Measurements from ENCODE around the gene TRMT2A. TPM values are rescaled to one million over a fixed set of nuclear protein-coding genes. Genes with fewer than 3 reads are reported as not detected.

The TRMT2A gene
- total RNA-seq, 1 donor from 2014 or later, result 37.9 TPM

DNA sequence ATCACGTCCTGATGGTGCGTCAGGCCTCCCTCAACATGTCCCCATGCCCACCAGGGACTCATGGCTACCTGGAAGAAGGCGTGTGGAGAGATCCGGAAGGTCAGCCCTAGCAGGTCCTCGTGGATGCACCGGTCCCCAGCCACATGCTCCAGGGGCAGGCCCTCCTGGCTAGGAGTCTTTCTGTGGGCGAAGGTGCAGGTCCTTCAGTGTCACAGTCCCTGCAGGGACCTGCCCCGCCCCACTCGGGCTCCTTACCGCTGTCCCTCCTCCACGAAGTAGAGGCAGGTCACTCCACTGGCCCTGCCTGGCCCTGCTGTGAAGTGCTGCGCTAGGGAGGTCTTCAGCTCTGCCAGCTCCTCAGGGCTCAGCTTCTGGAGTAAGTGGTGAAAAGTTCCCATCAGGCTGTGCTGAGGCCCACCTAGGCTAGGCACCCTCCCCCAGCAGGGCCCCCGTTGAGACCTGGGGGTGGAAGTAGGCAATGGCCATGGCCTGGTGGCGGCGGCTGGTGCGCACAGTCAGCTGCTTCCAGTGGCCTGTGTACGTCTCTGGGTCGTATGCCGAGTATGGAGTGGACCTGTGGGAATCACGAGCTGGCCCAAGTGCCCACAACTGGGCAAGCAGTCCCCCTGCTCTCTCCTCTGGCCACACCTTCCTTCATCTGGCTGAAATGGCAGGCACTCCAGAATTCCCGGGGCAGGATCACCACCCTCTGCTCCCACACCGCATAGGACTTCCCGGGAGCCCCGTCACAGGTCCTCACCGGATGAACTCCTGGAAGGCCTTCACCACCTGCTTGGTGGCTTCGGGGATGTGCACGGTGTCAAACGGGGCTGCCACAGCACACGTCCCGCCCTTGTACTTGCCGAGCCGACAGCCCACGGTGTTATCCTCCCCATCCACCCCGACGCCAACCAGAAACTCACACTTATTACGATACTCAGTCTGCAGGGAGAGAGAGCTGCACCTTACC lies 2.2 kb downstream of the TRMT2A start:
- DNase-seq (ENCODE audit: low read depth) (no peak), FAIRE-seq (no peak)
- peaks cover 36% of the 10 kb centered on the region for H3K36me3 ChIP-seq (ENCODE audit: control insufficient read depth, insufficient read depth, low read length)
- TF ChIP-seq, protein P1, sequence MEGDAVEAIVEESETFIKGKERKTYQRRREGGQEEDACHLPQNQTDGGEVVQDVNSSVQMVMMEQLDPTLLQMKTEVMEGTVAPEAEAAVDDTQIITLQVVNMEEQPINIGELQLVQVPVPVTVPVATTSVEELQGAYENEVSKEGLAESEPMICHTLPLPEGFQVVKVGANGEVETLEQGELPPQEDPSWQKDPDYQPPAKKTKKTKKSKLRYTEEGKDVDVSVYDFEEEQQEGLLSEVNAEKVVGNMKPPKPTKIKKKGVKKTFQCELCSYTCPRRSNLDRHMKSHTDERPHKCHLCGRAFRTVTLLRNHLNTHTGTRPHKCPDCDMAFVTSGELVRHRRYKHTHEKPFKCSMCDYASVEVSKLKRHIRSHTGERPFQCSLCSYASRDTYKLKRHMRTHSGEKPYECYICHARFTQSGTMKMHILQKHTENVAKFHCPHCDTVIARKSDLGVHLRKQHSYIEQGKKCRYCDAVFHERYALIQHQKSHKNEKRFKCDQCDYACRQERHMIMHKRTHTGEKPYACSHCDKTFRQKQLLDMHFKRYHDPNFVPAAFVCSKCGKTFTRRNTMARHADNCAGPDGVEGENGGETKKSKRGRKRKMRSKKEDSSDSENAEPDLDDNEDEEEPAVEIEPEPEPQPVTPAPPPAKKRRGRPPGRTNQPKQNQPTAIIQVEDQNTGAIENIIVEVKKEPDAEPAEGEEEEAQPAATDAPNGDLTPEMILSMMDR (IDR thresholded peaks at IDR 0.05; ENCODE audit: insufficient read depth, low read length, severe bottlenecking), result no peak
- H3K27me3 ChIP-seq (ENCODE audit: control insufficient read depth, insufficient read depth, low read length), result no peaks in the 10 kb centered on the region
- H3K4me3 ChIP-seq (ENCODE audit: low read depth, low read length), result no peak overlapping the region

DNA sequence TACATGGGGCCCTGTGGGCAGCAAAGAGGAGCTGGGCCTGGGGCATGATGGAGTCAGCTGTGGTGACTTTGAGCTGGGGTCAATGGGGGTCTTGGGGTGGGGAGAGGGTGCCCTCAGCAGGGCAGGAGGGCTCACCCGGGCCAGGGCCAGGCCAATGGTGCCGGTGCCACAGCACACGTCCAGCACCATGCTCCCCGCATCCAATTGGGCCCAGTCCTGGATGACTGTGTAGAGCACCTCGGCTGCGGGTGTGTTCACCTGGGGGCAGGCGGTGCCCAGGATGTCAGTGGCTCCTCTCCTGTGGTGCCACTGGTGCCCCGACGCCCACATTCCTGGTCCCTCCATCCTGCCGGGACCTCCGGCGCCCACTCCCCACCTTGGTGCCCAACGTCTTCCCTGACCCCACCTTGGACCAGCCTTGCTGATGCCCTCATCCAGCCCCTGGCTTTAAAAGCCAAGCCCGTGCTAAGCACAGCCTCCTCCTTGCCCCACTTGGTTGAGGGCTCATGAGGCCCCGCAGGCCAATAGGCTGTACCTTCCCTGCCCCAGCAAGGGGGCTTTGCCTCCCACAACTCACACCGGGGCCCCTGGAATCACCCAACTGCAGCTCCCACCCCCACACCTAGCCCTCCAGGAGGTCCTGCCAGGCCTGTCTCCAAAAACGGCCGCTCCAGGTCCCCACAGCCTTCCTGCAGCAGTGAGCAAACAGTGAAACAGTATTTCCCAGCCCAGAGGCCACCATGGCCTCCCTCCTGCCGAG lies 3.3 kb downstream of the TRMT2A start:
- DNase-seq (ENCODE audit: low read depth), result no peak
- peaks cover 40% of the 10 kb centered on the region for H3K36me3 ChIP-seq (ENCODE audit: control insufficient read depth, insufficient read depth, low read length)
- FAIRE-seq, result no peak
- no peak overlapping the region for H3K4me3 ChIP-seq (ENCODE audit: low read depth, low read length)
- TF ChIP-seq, protein P1 (IDR thresholded peaks at IDR 0.05; ENCODE audit: insufficient read depth, low read length, severe bottlenecking), result no peak
- H3K27me3 ChIP-seq (ENCODE audit: control insufficient read depth, insufficient read depth, low read length), result no peaks in the 10 kb centered on the region

DNA sequence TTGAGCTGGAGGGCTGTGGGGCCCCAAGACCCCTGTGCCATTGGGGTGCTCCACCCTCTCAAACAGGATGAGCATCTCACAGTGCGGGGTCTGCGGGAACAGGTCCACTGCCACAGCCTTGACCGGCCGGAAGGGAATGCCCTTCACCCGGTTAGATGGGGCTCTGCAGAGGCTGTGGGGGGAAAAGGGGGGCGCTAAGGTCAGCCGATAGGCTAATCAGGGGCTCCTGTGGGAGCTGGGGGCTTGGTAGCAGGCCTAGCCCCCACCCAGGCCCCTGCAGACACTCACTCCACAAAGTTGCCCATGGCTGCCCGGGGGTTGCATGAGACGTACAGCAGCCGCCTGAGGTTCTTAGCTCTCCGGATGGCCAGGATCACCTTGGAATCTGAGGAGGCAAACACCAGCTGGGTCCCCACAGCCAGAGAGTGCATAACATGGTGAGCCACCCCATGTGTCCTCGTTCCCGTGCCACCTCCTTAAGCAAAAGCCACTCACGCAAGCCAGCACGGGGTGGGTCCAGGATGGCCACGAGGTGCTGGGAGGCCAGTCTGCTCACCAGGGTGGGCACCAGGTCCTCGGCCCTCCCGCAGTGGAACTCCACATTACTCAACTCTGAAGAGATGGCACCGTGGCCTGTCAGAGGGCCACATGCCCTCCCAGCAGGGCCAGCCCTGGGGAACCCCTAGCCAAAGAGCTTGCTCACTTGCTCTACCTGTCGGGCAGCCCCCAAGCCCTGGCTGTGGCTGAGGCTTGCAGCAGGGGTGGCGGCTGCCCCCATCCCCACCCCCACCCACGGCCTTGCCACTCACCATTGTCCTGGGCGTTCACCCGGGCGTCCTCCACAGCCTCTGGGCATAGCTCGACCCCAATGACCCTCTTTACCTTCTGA lies 4.2 kb downstream of the TRMT2A start:
- no peak for FAIRE-seq
- TF ChIP-seq, protein P1 (IDR thresholded peaks at IDR 0.05; ENCODE audit: insufficient read depth, low read length, severe bottlenecking), result no peak
- Histone ChIP-seq H3K27me3 (ENCODE audit: control insufficient read depth, insufficient read depth, low read length) (no peaks in the 10 kb centered on the region), H3K36me3 (ENCODE audit: control insufficient read depth, insufficient read depth, low read length) (peaks cover 45% of the 10 kb centered on the region), H3K4me3 (ENCODE audit: low read depth, low read length) (no peak overlapping the region)
- DNase-seq (ENCODE audit: low read depth), result no peak

DNA sequence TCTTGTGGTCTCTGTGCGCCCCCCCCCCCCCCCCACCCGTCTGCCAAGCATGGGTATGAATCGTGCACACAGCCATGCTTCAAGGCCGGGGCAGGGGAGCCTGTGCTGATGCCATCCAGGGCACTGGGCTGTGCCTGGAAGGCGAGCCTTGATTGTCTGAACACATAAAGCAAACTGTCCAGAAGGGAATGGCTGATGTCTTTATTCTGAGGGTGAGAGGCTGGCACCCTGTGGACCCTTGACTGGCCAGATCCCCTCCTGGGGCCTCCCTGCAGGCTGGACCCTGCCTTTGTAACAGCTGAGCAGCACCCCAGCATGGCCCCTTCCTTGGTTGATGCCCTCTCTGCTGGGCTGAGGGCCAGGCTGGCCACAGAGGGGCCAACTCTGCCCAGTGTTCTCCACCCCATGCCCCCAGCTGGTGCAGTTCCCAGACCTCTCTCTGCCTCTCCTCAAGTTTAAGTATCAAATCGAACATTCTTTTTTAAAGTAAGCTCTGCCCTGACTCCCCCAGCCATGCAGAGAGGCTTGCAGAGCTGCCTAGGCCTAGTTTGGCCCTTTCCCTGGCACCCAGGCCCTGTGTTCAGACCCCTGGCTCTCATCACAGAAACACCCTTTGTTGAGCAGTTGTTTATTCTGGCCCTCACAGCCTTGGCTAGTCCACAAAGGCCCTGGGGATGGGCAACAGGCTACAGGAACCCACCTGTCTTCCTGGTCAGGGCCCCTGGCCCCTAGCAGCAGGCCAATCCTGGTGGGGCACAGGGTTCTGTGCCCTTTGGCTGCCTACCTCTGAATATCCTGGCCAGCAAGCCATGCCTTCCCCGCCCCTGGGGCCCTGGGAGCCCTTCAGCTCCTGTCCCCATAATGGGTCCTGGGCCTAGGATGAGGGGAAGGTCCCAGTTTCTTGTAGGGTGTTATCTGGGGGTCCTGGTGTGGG lies 5.1 kb downstream of the TRMT2A start:
- H3K27me3 ChIP-seq (ENCODE audit: control insufficient read depth, insufficient read depth, low read length), result no peaks in the 10 kb centered on the region
- FAIRE-seq (no peak), DNase-seq (ENCODE audit: low read depth) (no peak)
- H3K36me3 ChIP-seq (ENCODE audit: control insufficient read depth, insufficient read depth, low read length), result peaks cover 51% of the 10 kb centered on the region
- TF ChIP-seq, protein P1 (IDR thresholded peaks at IDR 0.05; ENCODE audit: insufficient read depth, low read length, severe bottlenecking), result no peak
- no peak overlapping the region for H3K4me3 ChIP-seq (ENCODE audit: low read depth, low read length)
